GM19351 (cell line): ENCODE results near the gene ARMC7.

Experiments
- ATAC-seq: cut with Tn5 transposase; IDR thresholded peaks from one replicate; pipeline ENCODE4 v1.9.1; 2021; ENCODE audit warnings: mild to moderate bottlenecking, moderate library complexity; ENCODE audit not compliant: unreplicated experiment

The ARMC7 gene

GRCh38 chr17:75098861-75099260 lies 10.9 kb upstream of the ARMC7 start:
- no peak for ATAC-seq

GRCh38 chr17:75099881-75100595 lies 9.7 kb upstream of the ARMC7 start:
- no peak for ATAC-seq

GRCh38 chr17:75102385-75102821 lies 7.4 kb upstream of the ARMC7 start:
- ATAC-seq: no peak

- ATAC-seq: no peak
These were observed 5.9 kb upstream of the ARMC7 start for GRCh38 chr17:75103601-75104554.

- peak; percentile 66 for ATAC-seq
These were observed 4.4 kb upstream of the ARMC7 start for GRCh38 chr17:75105126-75106080.

- ATAC-seq: no peak
These were observed 1.6 kb upstream of the ARMC7 start for GRCh38 chr17:75108193-75108592.

- ATAC-seq: no peak
These were observed 743 bp upstream of the ARMC7 start for GRCh38 chr17:75109046-75109406.

- no peak for ATAC-seq
These were observed 617 bp downstream of the ARMC7 start for GRCh38 chr17:75110234-75110937.

GRCh38 chr17:75111777-75112335 lies 2.1 kb downstream of the ARMC7 start:
- no peak for ATAC-seq

- peak; percentile 49 for ATAC-seq
These were observed 4.2 kb downstream of the ARMC7 start for GRCh38 chr17:75113798-75114551.

- ATAC-seq: no peak
These were observed 5.0 kb downstream of the ARMC7 start for GRCh38 chr17:75114552-75115314.

GRCh38 chr17:75115555-75115954 lies 5.8 kb downstream of the ARMC7 start:
- ATAC-seq: no peak

- no peak for ATAC-seq
These were observed 7.0 kb downstream of the ARMC7 start for GRCh38 chr17:75116737-75117136.

- no peak for ATAC-seq
These were observed 8.5 kb downstream of the ARMC7 start for GRCh38 chr17:75118307-75118706.

- no peak for ATAC-seq
These were observed 14.5 kb downstream of the ARMC7 start for GRCh38 chr17:75124041-75124818.

- ATAC-seq: no peak
These were observed 15.0 kb downstream of the ARMC7 start for GRCh38 chr17:75124819-75125162.

GRCh38 chr17:75125984-75126383 lies 16.2 kb downstream of the ARMC7 start:
- no peak for ATAC-seq

GRCh38 chr17:75126954-75127353 lies 17.2 kb downstream of the ARMC7 start:
- ATAC-seq: no peak
